Natural killer cell (primary cell): ENCODE measurements around the gene GATAD2A. TPM values are rescaled to one million over a fixed set of nuclear protein-coding genes. Genes with fewer than 3 reads are reported as not detected.

Experiments
- ATAC-seq, 3 donors: fragments of 150-1000 bp in 2 of 3; fragments of 200-7000 bp in 1 of 3; cut with Tn5 transposase; 1 replicate in 1 of 3; 2 replicates in 2 of 3; pipeline ENCODE4 v1.10.0; 2021; ENCODE audit warnings: mild to moderate bottlenecking in 2 of 3, moderate library complexity in 2 of 3
- DNase-seq, 2 donors: peaks; one replicate each; pipeline versions ENCODE4 v3.0.0 to v3.0.0-alpha.2; 2013 to 2021; ENCODE audit warnings: mixed read lengths in 1 of 2
- H3K27ac ChIP-seq: one replicate; pipeline ENCODE4 v1.5.1; 2013; ENCODE audit warnings: mild to moderate bottlenecking, low read length
- H3K27me3 ChIP-seq: one replicate; pipeline ENCODE4 v1.6.1; 2013; ENCODE audit warnings: low read length; ENCODE audit not compliant: control insufficient read depth, insufficient read depth
- H3K36me3 ChIP-seq: one replicate; pipeline ENCODE4 v1.6.1; 2013; ENCODE audit warnings: low read length; ENCODE audit not compliant: control insufficient read depth, insufficient read depth
- H3K4me1 ChIP-seq: one replicate; pipeline ENCODE4 v1.6.1; 2013; ENCODE audit warnings: low read length; ENCODE audit not compliant: control insufficient read depth, insufficient read depth
- H3K4me3 ChIP-seq: one replicate; pipeline ENCODE4 v1.5.1; 2013; ENCODE audit warnings: low read length
- H3K9me3 ChIP-seq: one replicate; pipeline ENCODE4 v1.6.1; 2013; ENCODE audit warnings: low read length; ENCODE audit not compliant: control insufficient read depth, insufficient read depth
- H3K27ac Mint-ChIP-seq, 2 donors: one replicate each; pipeline ENCODE4 v1.8.0; 2022; ENCODE audit warnings: mild to moderate bottlenecking in 2 of 2, mixed read lengths in 2 of 2, moderate library complexity in 1 of 2
- H3K27me3 Mint-ChIP-seq, 2 donors: one replicate each; pipeline ENCODE4 v1.8.0; 2022; ENCODE audit warnings: low read depth in 2 of 2, mixed read lengths in 2 of 2
- H3K36me3 Mint-ChIP-seq: one replicate; pipeline ENCODE4 v1.8.0; 2022; ENCODE audit warnings: mixed read lengths
- H3K4me1 Mint-ChIP-seq, 2 donors: one replicate each; pipeline ENCODE4 v1.8.0; 2022; ENCODE audit warnings: mixed read lengths in 2 of 2
- H3K4me3 Mint-ChIP-seq: one replicate; pipeline ENCODE4 v1.8.0; 2022; ENCODE audit warnings: mild to moderate bottlenecking, moderate library complexity, mixed read lengths
- H3K9me3 Mint-ChIP-seq, 2 donors: one replicate each; pipeline ENCODE4 v1.8.0; 2022; ENCODE audit warnings: mixed read lengths in 2 of 2
- WGBS: methylation state at CpG from one replicate; pipeline ENCODE4 v1.1.7; 2013; ENCODE audit warnings: missing lambda C conversion rate; ENCODE audit not compliant: insufficient coverage; 5-methylcytosine and 5-hydroxymethylcytosine counted together
- intact Hi-C: fragments of 100-400 bp; cut with micrococcal nuclease; formaldehyde crosslinking; loops from one replicate; pipeline ENCODE4 v1.14.2; 2022
- total RNA-seq, 4 donors: library from RNA; stranded (reverse); fragments of 120-200 nt in 1 of 4; gene quantifications; one replicate each; pipeline versions ENCODE4 v1.2.3 to v1.2.4, GENCODE V29; 2013 to 2022
- TF ChIP-seq, protein P1 (sequence below): fragments of 200-600 bp; IDR thresholded peaks from one replicate; pipeline ENCODE4 v1.8.0; 2022; ENCODE audit warnings: antibody characterized with exemption

The GATAD2A gene
- total RNA-seq, 3 donors from 2014 or later (not counting 1 experiment from before 2014, with no cell fraction given): 209 to 232 (median 230) TPM

GRCh38 chr19:19448238-19448544 is 42.7 kb downstream of the GATAD2A start:
- H3K36me3 Mint-ChIP-seq: no peaks in the 10 kb centered on the region
- peak overlapping the region; percentile 40 for H3K4me3 Mint-ChIP-seq
- peaks cover 86 to 87% of the 10 kb centered on the region in 2 donors for H3K4me1 Mint-ChIP-seq
- Histone ChIP-seq H3K27ac (peak overlapping the region; percentile 82), H3K4me1 (peaks cover 95% of the 10 kb centered on the region), H3K27me3 (no peaks in the 10 kb centered on the region), H3K4me3 (no peak overlapping the region), H3K36me3 (no peaks in the 10 kb centered on the region), H3K9me3 (no peaks in the 10 kb centered on the region)
- DNase-seq (no peak), ATAC-seq (no peak)
- no peaks in the 10 kb centered on the region for H3K9me3 Mint-ChIP-seq
- TF ChIP-seq, protein P1, sequence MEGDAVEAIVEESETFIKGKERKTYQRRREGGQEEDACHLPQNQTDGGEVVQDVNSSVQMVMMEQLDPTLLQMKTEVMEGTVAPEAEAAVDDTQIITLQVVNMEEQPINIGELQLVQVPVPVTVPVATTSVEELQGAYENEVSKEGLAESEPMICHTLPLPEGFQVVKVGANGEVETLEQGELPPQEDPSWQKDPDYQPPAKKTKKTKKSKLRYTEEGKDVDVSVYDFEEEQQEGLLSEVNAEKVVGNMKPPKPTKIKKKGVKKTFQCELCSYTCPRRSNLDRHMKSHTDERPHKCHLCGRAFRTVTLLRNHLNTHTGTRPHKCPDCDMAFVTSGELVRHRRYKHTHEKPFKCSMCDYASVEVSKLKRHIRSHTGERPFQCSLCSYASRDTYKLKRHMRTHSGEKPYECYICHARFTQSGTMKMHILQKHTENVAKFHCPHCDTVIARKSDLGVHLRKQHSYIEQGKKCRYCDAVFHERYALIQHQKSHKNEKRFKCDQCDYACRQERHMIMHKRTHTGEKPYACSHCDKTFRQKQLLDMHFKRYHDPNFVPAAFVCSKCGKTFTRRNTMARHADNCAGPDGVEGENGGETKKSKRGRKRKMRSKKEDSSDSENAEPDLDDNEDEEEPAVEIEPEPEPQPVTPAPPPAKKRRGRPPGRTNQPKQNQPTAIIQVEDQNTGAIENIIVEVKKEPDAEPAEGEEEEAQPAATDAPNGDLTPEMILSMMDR: no peak
- WGBS: 84% methylated on average over 8 of the region's 8 CpGs
- no peaks in the 10 kb centered on the region for H3K27me3 Mint-ChIP-seq
- peak overlapping the region; percentile 78 to 83 for H3K27ac Mint-ChIP-seq
- intact Hi-C loops: loop anchor here (5.0 kb wide), 1 partner anchor 41 kb away; the partner anchor contains the start of gene GATAD2A

DNA sequence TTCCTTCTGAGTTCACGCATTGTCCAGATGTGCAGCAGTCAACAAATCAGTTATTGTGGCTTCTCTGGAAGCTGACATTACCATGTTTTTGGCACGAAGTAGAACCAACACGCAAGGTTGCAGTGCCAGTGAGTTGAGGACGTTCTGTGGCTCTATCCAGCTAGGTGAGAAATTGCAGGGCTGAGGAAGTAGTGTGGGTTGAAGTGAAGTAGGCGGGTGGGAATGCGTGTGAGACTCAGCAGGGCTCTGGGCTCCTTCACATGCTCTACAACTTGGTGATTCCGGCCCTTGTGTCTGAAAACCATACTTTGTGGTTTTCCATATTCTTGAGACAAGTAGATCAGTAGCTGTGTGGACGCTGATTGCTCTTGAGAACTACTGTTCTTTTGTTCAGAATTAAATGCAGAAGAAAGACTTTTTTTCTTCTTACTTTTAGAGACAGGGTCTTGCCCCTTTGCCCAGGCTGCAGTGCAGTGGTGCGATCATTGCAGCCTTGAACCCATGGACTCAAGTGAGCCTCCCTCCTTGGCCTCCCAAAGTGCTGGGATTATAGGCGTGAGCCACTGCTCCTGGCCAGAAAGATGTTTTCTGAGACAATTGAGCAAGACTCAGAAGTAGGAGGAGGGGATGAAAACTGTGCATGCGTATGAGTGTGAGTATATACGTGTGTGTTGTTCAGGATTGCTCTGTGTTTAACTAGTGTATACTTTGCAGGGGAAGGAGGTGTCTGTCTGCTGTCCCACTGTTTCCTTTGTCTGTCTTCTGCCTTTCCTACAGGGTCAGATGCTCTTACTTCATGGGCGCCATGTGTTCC is 46.2 kb downstream of the GATAD2A start:
- ATAC-seq (peak; percentile 66 to 84 (median 79)), DNase-seq (peak in 1 of 2 donors; percentile 80)
- Histone ChIP-seq H3K9me3 (no peaks in the 10 kb centered on the region), H3K27me3 (no peaks in the 10 kb centered on the region), H3K4me1 (peaks cover 94% of the 10 kb centered on the region), H3K4me3 (no peak overlapping the region), H3K36me3 (no peaks in the 10 kb centered on the region), H3K27ac (peak overlapping the region; percentile 72)
- Mint-ChIP-seq H3K9me3 (no peaks in the 10 kb centered on the region), H3K4me3 (peak overlapping the region; percentile 97), H3K27ac (peak overlapping the region; percentile 95 to 98), H3K4me1 (peaks cover 60 to 65% of the 10 kb centered on the region in 2 donors), H3K27me3 (no peaks in the 10 kb centered on the region), H3K36me3 (no peaks in the 10 kb centered on the region)
- TF ChIP-seq, protein P1: no peak
- intact Hi-C loops: loop anchor here (1.0 to 5.0 kb wide), 2 partner anchors 8 to 36 kb away; no protein-coding TSS in a partner anchor
- 22% methylated on average over 13 of the region's 13 CpGs for WGBS

DNA sequence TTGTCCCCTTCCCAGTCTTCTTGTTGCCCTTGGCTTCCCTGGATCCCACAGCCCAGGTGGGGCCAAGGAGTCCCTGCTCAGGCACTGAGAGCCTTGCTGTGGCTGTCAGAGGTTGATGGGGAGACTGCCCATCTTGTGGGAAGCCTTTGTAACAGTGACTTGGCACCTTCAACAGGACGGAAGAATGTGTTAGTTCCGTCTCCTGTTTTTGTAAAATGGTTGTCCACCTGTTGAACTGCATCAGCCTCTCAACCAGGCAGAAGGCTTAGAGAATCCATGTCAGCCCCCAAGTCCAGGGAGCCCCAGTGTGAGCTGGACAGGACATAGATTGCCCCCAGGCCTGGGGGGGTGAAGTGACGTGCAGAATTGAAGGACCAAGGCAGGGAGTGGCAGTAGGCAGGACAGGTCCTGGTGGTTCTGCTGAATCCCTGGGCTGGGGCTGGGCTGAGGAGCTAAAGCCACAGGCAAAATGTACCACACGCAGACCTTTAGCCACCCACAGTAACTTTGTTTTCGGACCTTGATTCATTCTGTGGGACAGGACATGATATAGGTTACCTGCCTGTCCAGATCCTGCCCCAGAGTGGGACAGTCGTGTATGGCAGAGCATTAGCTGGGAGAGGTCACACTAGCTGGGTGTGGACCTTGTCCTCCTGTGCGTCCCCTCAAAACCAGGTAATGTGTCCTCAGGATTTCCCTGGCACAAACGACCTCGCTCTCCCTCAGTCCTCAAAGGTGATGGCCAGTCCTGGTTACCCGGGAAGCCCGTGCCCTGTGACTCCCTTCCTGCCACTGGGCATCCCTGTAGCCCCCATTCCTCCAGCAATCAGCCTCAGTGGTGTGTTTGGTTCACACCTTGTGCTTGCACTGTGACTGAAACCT is 47.0 kb downstream of the GATAD2A start:
- peak in 1 of 2 donors; percentile 56 for DNase-seq
- H3K9me3 ChIP-seq: no peaks in the 10 kb centered on the region
- intact Hi-C loops: loop anchor here (5.0 kb wide), 1 partner anchor 35 kb away; no protein-coding TSS in a partner anchor
- H3K4me1 ChIP-seq: peaks cover 94% of the 10 kb centered on the region
- H3K4me3 ChIP-seq: peak overlapping the region; percentile 4
- H3K27ac ChIP-seq: peak overlapping the region; percentile 72
- peak; percentile 46 to 65 (median 57) for ATAC-seq
- H3K27ac Mint-ChIP-seq: peak overlapping the region; percentile 95 to 98
- H3K27me3 ChIP-seq: no peaks in the 10 kb centered on the region
- H3K4me3 Mint-ChIP-seq: peak overlapping the region; percentile 97
- TF ChIP-seq, protein P1: no peak
- peaks cover 60% of the 10 kb centered on the region in 2 donors for H3K4me1 Mint-ChIP-seq
- 47% methylated on average over 11 of the region's 11 CpGs for WGBS
- peaks cover 3% of the 10 kb centered on the region for H3K36me3 ChIP-seq
- no peaks in the 10 kb centered on the region for H3K9me3 Mint-ChIP-seq
- no peaks in the 10 kb centered on the region for H3K27me3 Mint-ChIP-seq
- no peaks in the 10 kb centered on the region for H3K36me3 Mint-ChIP-seq
